SK-N-SH (cell line): ENCODE results near the gene LRRC32. TPM values are rescaled to one million over a fixed set of nuclear protein-coding genes. Genes with fewer than 3 reads are reported as not detected.

Source experiments
- CTCF ChIA-PET: fragments of 300-600, 350-600 bp; formaldehyde crosslinking; extraction: SDS; loops from one replicate; lab custom pipeline; 2021; lab: Yijun Ruan, JAX
- POLR2A ChIA-PET: fragments of 350-600 bp; sonication (Branson Sonifier 250); formaldehyde crosslinking; extraction: SDS; loops from one replicate; lab custom pipeline; 2020; ENCODE audit warnings: antibody characterized with exemption, inconsistent platforms; lab: Yijun Ruan, JAX
- DNase-seq: peaks from one replicate; pipeline ENCODE4 v3.0.0; 2012
- H2AFZ ChIP-seq: fragments of 200-600 bp; sonication (generic); 2 replicates; pipeline ENCODE4 v1.8.1; 2016; ENCODE audit warnings: antibody characterized with exemption, mild to moderate bottlenecking, low read depth
- H3F3A ChIP-seq: fragments of 200-600 bp; sonication (generic); replicated peaks from 2 replicates; pipeline ENCODE3; 2016; ENCODE audit warnings: antibody characterized with exemption, mild to moderate bottlenecking; ENCODE audit not compliant: insufficient read depth
- H3K27ac ChIP-seq, 2 experiments: fragments of 200-500 bp in 1 of 2; fragments of 200-600 bp in 1 of 2; sonication (Bioruptor generic) in 1 of 2; sonication (generic), shearing (Covaris generic) in 1 of 2; 2 replicates each; pipeline versions ENCODE4 v1.5.1 to v1.6.1; 2014 to 2016; ENCODE audit warnings: low read depth in 2 of 2, inconsistent platforms in 1 of 2, low read length in 1 of 2, mild to moderate bottlenecking in 1 of 2, mixed read lengths in 1 of 2
- H3K27me3 ChIP-seq: fragments of 200-600 bp; sonication (generic), shearing (Covaris generic); 2 replicates; pipeline ENCODE4 v1.6.1; 2016; ENCODE audit warnings: mixed run types; ENCODE audit not compliant: insufficient read depth
- H3K36me3 ChIP-seq, 2 experiments: fragments of 200-500 bp in 1 of 2; fragments of 200-600 bp in 1 of 2; sonication (Bioruptor generic) in 1 of 2; sonication (generic) in 1 of 2; replicated peaks in 1 of 2; 2 replicates each; pipeline versions ENCODE3 to v1.5.1; 2014 to 2016; ENCODE audit warnings: low read length in 1 of 2, mild to moderate bottlenecking in 1 of 2; ENCODE audit not compliant: insufficient read depth in 2 of 2, control insufficient read depth in 1 of 2
- H3K4me1 ChIP-seq, 2 experiments: fragments of 200-500 bp in 1 of 2; fragments of 200-600 bp in 1 of 2; sonication (Bioruptor generic) in 1 of 2; sonication (generic), shearing (Covaris generic) in 1 of 2; 2 replicates each; pipeline versions ENCODE4 v1.5.1 to v1.6.1; 2014 to 2016; ENCODE audit warnings: low read depth in 1 of 2, low read length in 1 of 2, mixed run types in 1 of 2; ENCODE audit not compliant: insufficient read depth in 2 of 2, control insufficient read depth in 1 of 2
- H3K4me2 ChIP-seq: fragments of 200-600 bp; sonication (generic), shearing (Covaris generic); 2 replicates; pipeline ENCODE4 v1.6.1; 2017; ENCODE audit warnings: mixed run types
- H3K4me3 ChIP-seq, 2 experiments: fragments of 200-500 bp in 1 of 2; fragments of 200-600 bp in 1 of 2; sonication (Bioruptor generic) in 1 of 2; sonication (generic), shearing (Covaris generic) in 1 of 2; 2 replicates each; pipeline versions ENCODE4 v1.5.1 to v1.8.1; 2014 to 2016; ENCODE audit warnings: low read depth in 2 of 2, inconsistent platforms in 1 of 2, low read length in 1 of 2, mild to moderate bottlenecking in 1 of 2, mixed read lengths in 1 of 2, moderate library complexity in 1 of 2
- H3K79me2 ChIP-seq: fragments of 200-600 bp; sonication (generic); 2 replicates; pipeline ENCODE4 v1.8.1; 2017; ENCODE audit warnings: mild to moderate bottlenecking; ENCODE audit not compliant: insufficient read depth
- H3K9ac ChIP-seq: fragments of 200-600 bp; sonication (generic); 2 replicates; pipeline ENCODE4 v1.6.1; 2017; ENCODE audit warnings: mixed run types
- H3K9me2 ChIP-seq: fragments of 200-600 bp; sonication (generic); 2 replicates; pipeline ENCODE4 v1.6.1; 2017; ENCODE audit warnings: mixed run types
- H3K9me3 ChIP-seq: fragments of 200-600 bp; sonication (generic); 2 replicates; pipeline ENCODE4 v1.6.1; 2017; ENCODE audit warnings: mixed run types, mild to moderate bottlenecking, moderate library complexity
- H4K20me1 ChIP-seq: fragments of 200-600 bp; sonication (generic); 2 replicates; pipeline ENCODE4 v1.6.1; 2017; ENCODE audit warnings: mild to moderate bottlenecking, mixed run types; ENCODE audit not compliant: insufficient read depth
- CTCF ChIP-seq: fragments of 200-600 bp; sonication (generic); IDR thresholded peaks from 2 replicates; pipeline ENCODE4 v1.6.1; 2017; ENCODE audit warnings: antibody characterized with exemption, mild to moderate bottlenecking, moderate library complexity
- ELF1 ChIP-seq: IDR thresholded peaks from 2 replicates; pipeline ENCODE4 v1.4.0; 2012
- EZH2phosphoT487 ChIP-seq: fragments of 200-600 bp; sonication (generic); IDR thresholded peaks from 2 replicates; pipeline ENCODE4 v1.6.1; 2017; ENCODE audit warnings: low read depth, mixed run types, mild to moderate bottlenecking, antibody characterized with exemption, moderate library complexity, borderline replicate concordance
- FOXJ3 ChIP-seq: sonication (generic); formaldehyde crosslinking; IDR thresholded peaks from 2 replicates; pipeline ENCODE4 v1.5.1; 2020; ENCODE audit warnings: mild to moderate bottlenecking, missing genetic modification reagents
- GATA2 ChIP-seq: sonication (generic); formaldehyde crosslinking; IDR thresholded peaks from 2 replicates; pipeline ENCODE4 v1.5.0; 2020; ENCODE audit warnings: mild to moderate bottlenecking, missing genetic modification reagents
- MAX ChIP-seq: IDR thresholded peaks from 2 replicates; pipeline ENCODE4 v1.4.0; 2012; ENCODE audit warnings: low read depth
- MEF2A ChIP-seq: IDR thresholded peaks from 2 replicates; pipeline ENCODE4 v1.4.0; 2012; ENCODE audit warnings: low read depth, borderline replicate concordance
- NRF1 ChIP-seq: IDR thresholded peaks from 2 replicates; pipeline ENCODE4 v1.6.1; 2012; ENCODE audit warnings: low read depth, mild to moderate bottlenecking, low read length
- PBX3 ChIP-seq: IDR thresholded peaks from 2 replicates; pipeline ENCODE4; 2012
- POLR2AphosphoS5 ChIP-seq: IDR thresholded peaks from 2 replicates; pipeline ENCODE4 v1.6.1; 2012; ENCODE audit warnings: low read depth, low read length
- RCOR1 ChIP-seq: fragments of 150-350 bp; IDR thresholded peaks from 2 replicates; pipeline ENCODE4 v1.6.1; 2017; ENCODE audit warnings: antibody characterized with exemption, low read length
- RXRA ChIP-seq: IDR thresholded peaks from 2 replicates; pipeline ENCODE4 v1.4.0; 2012; ENCODE audit warnings: low read depth, mild to moderate bottlenecking, borderline replicate concordance
- TAF1 ChIP-seq: IDR thresholded peaks from 2 replicates; pipeline ENCODE4 v1.6.1; 2012; ENCODE audit warnings: low read depth, mild to moderate bottlenecking, low read length, moderate library complexity, borderline replicate concordance
- TEAD4 ChIP-seq: IDR thresholded peaks from 2 replicates; pipeline ENCODE4 v1.4.0; 2012; ENCODE audit warnings: mild to moderate bottlenecking, borderline replicate concordance; ENCODE audit not compliant: insufficient read depth
- USF1 ChIP-seq: IDR thresholded peaks from 2 replicates; pipeline ENCODE4 v1.4.0; 2012; ENCODE audit warnings: low read depth, borderline replicate concordance
- YY1 ChIP-seq: IDR thresholded peaks from 2 replicates; pipeline ENCODE4 v1.4.0; 2012; ENCODE audit warnings: low read depth, mild to moderate bottlenecking
- ZBTB33 ChIP-seq: IDR thresholded peaks from 2 replicates; pipeline ENCODE4 v1.4.0; 2012; ENCODE audit warnings: low read depth, borderline replicate concordance
- WGBS: methylation state at CpG from one replicate; pipeline ENCODE4 v1.1.6; 2017; ENCODE audit warnings: low lambda C conversion rate; 5-methylcytosine and 5-hydroxymethylcytosine counted together
- polyA plus RNA-seq, 3 experiments: library from polyadenylated mRNA; depleted of rRNA; stranded (reverse); fragments of >200 nt; gene quantifications; 2 replicates each; pipeline ENCODE4 v1.2.3, GENCODE V29; 2012

Gene LRRC32
- 0.19 and 0.43 TPM in 2 replicates for polyA plus RNA-seq (2012; rRNA removed)
- 0.28 and 0.30 TPM in 2 replicates for polyA plus RNA-seq (2012; cell fraction: cytosol; rRNA removed)
- polyA plus RNA-seq (2012; cell fraction: nucleus; rRNA removed): 0.42 and 0.57 TPM in 2 replicates

- no peaks in the 10 kb centered on the region for H3K27me3 ChIP-seq
- peak within 1 kb of the TSS; percentile 50 to 60 for H3K4me3 ChIP-seq
- WGBS: 12% methylated on average over 56 of the region's 82 CpGs
- no peaks in the 10 kb centered on the region for H4K20me1 ChIP-seq
- H3K4me1 ChIP-seq: peaks cover 0 to 8% of the 10 kb centered on the region in 2 experiments; a peak in 1 of 4 replicates
- no peaks in the 10 kb centered on the region for H3F3A ChIP-seq
- no peaks in the 10 kb centered on the region for H3K36me3 ChIP-seq
- H3K9ac ChIP-seq: no peak within 1 kb of the TSS
- CTCF ChIA-PET: interaction anchor here (0.7 to 5.1 kb wide), 10 partner anchors 10 to 131 kb away, joined by 3 to 21 read pairs (median 4); no protein-coding TSS in a partner anchor
- peak; percentile 87 for DNase-seq
- POLR2A ChIA-PET: no interaction called here
- no peaks in the 10 kb centered on the region for H3K9me3 ChIP-seq
- H3K4me2 ChIP-seq: peak within 1 kb of the TSS; percentile 92
- 0 out of 2 replicates have a peak within 1 kb of the TSS, but pooled peaks have one; percentile 46 for H2AFZ ChIP-seq
- H3K9me2 ChIP-seq: no peaks in the 10 kb centered on the region
- TF ChIP-seq POLR2AphosphoS5: no peak
- 0 out of 2 replicates have a peak, but pooled peaks have one; percentile 8 for TF ChIP-seq MAX
- TF ChIP-seq TEAD4: no peak
- no peak for TF ChIP-seq MEF2A
- no peak for TF ChIP-seq ELF1
- no peak for TF ChIP-seq NRF1
- no peak for TF ChIP-seq TAF1
- no peak for TF ChIP-seq PBX3
- no peak for TF ChIP-seq GATA2 (CRISPR knock-in tag)
- no peak for TF ChIP-seq RCOR1
- TF ChIP-seq FOXJ3: no peak
- TF ChIP-seq EZH2phosphoT487: no peak
- TF ChIP-seq RXRA: no peak
- TF ChIP-seq CTCF: 0 out of 2 replicates have a peak, but pooled peaks have one; percentile 2
- no peak for TF ChIP-seq USF1
- TF ChIP-seq YY1: no peak
- TF ChIP-seq ZBTB33: no peak
- no peak within 1 kb of the TSS for H3K27ac ChIP-seq
- no peaks in the 10 kb centered on the region for H3K79me2 ChIP-seq
Observed at GRCh38 chr11:76670485-76671236, at the start of gene LRRC32. LRRC32 (minus strand) TSS chr11:76670747; CDS start chr11:76665954, 4,793 bp downstream.
